A549 (cell line): ENCODE measurements around the gene MGP. TPM values are rescaled to one million over a fixed set of nuclear protein-coding genes. Genes with fewer than 3 reads are reported as not detected.

Experiments
- ATAC-seq, 2 experiments: fragments of 200-7000 bp in 1 of 2; fragments of >200 bp in 1 of 2; cut with Nextera tagmentation in 1 of 2; cut with Tn5 transposase in 1 of 2; 3 replicates each; pipeline versions ENCODE4 v1.8.0 to v1.9.1; 2018 to 2020; ENCODE audit warnings: mild to moderate bottlenecking in 1 of 2, moderate library complexity in 1 of 2
- CTCF ChIA-PET: fragments of 300-600 bp; sonication (Branson Sonifier 250); formaldehyde crosslinking; extraction: SDS; loops from one replicate; lab custom pipeline; 2021; ENCODE audit warnings: antibody characterized with exemption, inconsistent platforms; lab: Yijun Ruan, JAX
- POLR2A ChIA-PET: fragments of 350-600 bp; formaldehyde crosslinking; extraction: SDS; loops from one replicate; lab custom pipeline; 2021; ENCODE audit warnings: antibody characterized with exemption, inconsistent platforms; lab: Yijun Ruan, JAX
- DNase-seq, 2 experiments: peaks; one replicate each; pipeline versions ENCODE4 v3.0.0 to v3.0.0-alpha.2; 2011 to 2016; ENCODE audit warnings: low read depth in 1 of 2, low spot score in 1 of 2
- FAIRE-seq: peaks from 2 replicates; lab custom pipeline; 2011; peaks lifted over from hg19 to GRCh38; lab: Jason Lieb, UNC
- H3K27ac ChIP-seq, 2 experiments: fragments of >200 bp; sonication (Bioruptor Twin); formaldehyde crosslinking; 3 replicates each; pipeline ENCODE4 v1.5.1; 2016 to 2017
- H3K4me1 ChIP-seq: fragments of >200 bp; sonication (Bioruptor Twin); formaldehyde crosslinking; 3 replicates; pipeline ENCODE4 v1.6.1; 2016
- H3K4me2 ChIP-seq: fragments of >200 bp; sonication (Bioruptor Twin); formaldehyde crosslinking; 3 replicates; pipeline ENCODE4 v1.6.1; 2016
- H3K4me3 ChIP-seq: fragments of >200 bp; sonication (Bioruptor Twin); formaldehyde crosslinking; 3 replicates; pipeline ENCODE4 v1.5.1; 2016
- H3K9me3 ChIP-seq: fragments of >200 bp; sonication (Bioruptor Twin); formaldehyde crosslinking; 3 replicates; pipeline ENCODE4 v1.6.1; 2016
- ATOH8 ChIP-seq: fragments of 250-450 bp; sonication (Bioruptor Pico); IDR thresholded peaks from 2 replicates; pipeline ENCODE4 v1.5.0; 2020; ENCODE audit warnings: low read depth, mild to moderate bottlenecking, moderate library complexity
- BCL3 ChIP-seq: fragments of >200 bp; sonication (Bioruptor Twin); formaldehyde crosslinking; IDR thresholded peaks from 3 replicates; pipeline ENCODE4 v1.6.1; 2016
- CBX8 ChIP-seq: fragments of 200-600 bp; sonication (generic); IDR thresholded peaks from 2 replicates; pipeline ENCODE4 v1.6.1; 2016
- CEBPB ChIP-seq, 2 experiments: fragments of >200 bp in 1 of 2; sonication (Bioruptor Twin) in 1 of 2; formaldehyde crosslinking in 1 of 2; IDR thresholded peaks; 2 replicates each; pipeline ENCODE4 v1.6.1; 2012 to 2016
- CHD2 ChIP-seq: fragments of 150-350 bp; IDR thresholded peaks from 2 replicates; pipeline ENCODE4 v1.6.1; 2014; ENCODE audit warnings: low read length; ENCODE audit not compliant: partially characterized antibody
- CHD4 ChIP-seq: fragments of 200-600 bp; sonication (generic); IDR thresholded peaks from 2 replicates; pipeline ENCODE4 v1.6.1; 2016; ENCODE audit warnings: antibody characterized with exemption, mild to moderate bottlenecking, borderline replicate concordance
- EHF ChIP-seq: fragments of 250-450 bp; sonication (Bioruptor Pico); IDR thresholded peaks from 2 replicates; pipeline ENCODE4 v1.5.0; 2020; ENCODE audit warnings: mild to moderate bottlenecking
- EP300 ChIP-seq, 2 experiments: fragments of >200 bp; sonication (Bioruptor Twin); formaldehyde crosslinking; IDR thresholded peaks; 2 replicates in 1 of 2; 3 replicates in 1 of 2; pipeline ENCODE4 v1.6.1; 2016 to 2017
- GATA3 ChIP-seq: IDR thresholded peaks from 2 replicates; pipeline ENCODE4 v1.6.1; 2012; ENCODE audit warnings: borderline replicate concordance
- HDAC2 ChIP-seq: fragments of 200-600 bp; sonication (generic); IDR thresholded peaks from 2 replicates; pipeline ENCODE4 v1.6.1; 2016
- HES2 ChIP-seq: fragments of >200 bp; sonication (Bioruptor Twin); formaldehyde crosslinking; IDR thresholded peaks from 2 replicates; pipeline ENCODE4 v1.6.1; 2016
- HEYL ChIP-seq: fragments of 250-450 bp; sonication (Bioruptor Pico); IDR thresholded peaks from 2 replicates; pipeline ENCODE4 v1.8.0; 2021; ENCODE audit warnings: mild to moderate bottlenecking, moderate library complexity
- HOXB5 ChIP-seq: fragments of 250-450 bp; sonication (Bioruptor Pico); IDR thresholded peaks from 2 replicates; pipeline ENCODE4 v1.5.0; 2020; ENCODE audit warnings: mild to moderate bottlenecking, moderate library complexity
- JUN ChIP-seq, 2 experiments: fragments of >200 bp; sonication (Bioruptor Twin); formaldehyde crosslinking; IDR thresholded peaks; 2 replicates in 1 of 2; 3 replicates in 1 of 2; pipeline ENCODE4 v1.6.1; 2016 to 2017
- JUNB ChIP-seq: fragments of >200 bp; sonication (Bioruptor Twin); formaldehyde crosslinking; IDR thresholded peaks from 2 replicates; pipeline ENCODE4 v1.6.1; 2016
- KDM5A ChIP-seq: fragments of 200-600 bp; sonication (generic); IDR thresholded peaks from 2 replicates; pipeline ENCODE4 v1.6.1; 2016; ENCODE audit warnings: antibody characterized with exemption, mild to moderate bottlenecking
- MAX ChIP-seq: IDR thresholded peaks from 2 replicates; pipeline ENCODE4 v1.6.1; 2012
- NFE2L2 ChIP-seq: fragments of 150-350 bp; conservative IDR thresholded peaks from 2 replicates; pipeline ENCODE4 v1.6.1; 2014; ENCODE audit warnings: low read length
- NPAS2 ChIP-seq: fragments of 250-450 bp; sonication (Bioruptor Pico); IDR thresholded peaks from 2 replicates; pipeline ENCODE4 v1.8.0; 2022; ENCODE audit warnings: mild to moderate bottlenecking, moderate library complexity, borderline replicate concordance
- RAD21 ChIP-seq, 2 experiments: fragments of >200 bp in 1 of 2; sonication (Bioruptor Twin) in 1 of 2; formaldehyde crosslinking in 1 of 2; IDR thresholded peaks in 1 of 2; conservative IDR thresholded peaks in 1 of 2; 2 replicates in 1 of 2; 3 replicates in 1 of 2; pipeline ENCODE4 v1.6.1; 2012 to 2018; ENCODE audit warnings: inconsistent platforms in 1 of 2
- REST ChIP-seq: fragments of 200-600 bp; sonication (generic); IDR thresholded peaks from 2 replicates; pipeline ENCODE4 v1.6.1; 2016; ENCODE audit warnings: antibody characterized with exemption, mild to moderate bottlenecking, moderate library complexity
- RFX5 ChIP-seq: fragments of 450-650 bp; IDR thresholded peaks from 2 replicates; pipeline ENCODE4 v1.7.1; 2014; ENCODE audit warnings: antibody characterized with exemption, mild to moderate bottlenecking, moderate library complexity
- SREBF2 ChIP-seq: fragments of 450-650 bp; IDR thresholded peaks from 2 replicates; pipeline ENCODE4 v1.6.1; 2014; ENCODE audit warnings: mild to moderate bottlenecking, moderate library complexity
- TP53 ChIP-seq: fragments of 250-450 bp; sonication (Bioruptor Pico); IDR thresholded peaks from 2 replicates; pipeline ENCODE4 v1.5.0; 2021; ENCODE audit warnings: mild to moderate bottlenecking, moderate library complexity
- USF2 ChIP-seq: fragments of 450-650 bp; IDR thresholded peaks from 2 replicates; pipeline ENCODE4 v1.6.1; 2014; ENCODE audit warnings: antibody characterized with exemption
- ZFP36 ChIP-seq: fragments of 450-650 bp; IDR thresholded peaks from 2 replicates; pipeline ENCODE4 v1.6.1; 2014; ENCODE audit warnings: borderline replicate concordance; ENCODE audit not compliant: partially characterized antibody
- ZNF302 ChIP-seq: fragments of 250-450 bp; sonication (Bioruptor Pico); IDR thresholded peaks from 2 replicates; pipeline ENCODE4 v1.9.0; 2021; ENCODE audit warnings: inconsistent platforms, mild to moderate bottlenecking, moderate library complexity
- ZSCAN20 ChIP-seq: fragments of 250-450 bp; sonication (Bioruptor Pico); IDR thresholded peaks from 2 replicates; pipeline ENCODE4 v1.8.0; 2022; ENCODE audit warnings: mild to moderate bottlenecking, moderate library complexity
- WGBS: methylation state at CpG from one replicate; pipeline ENCODE4 v1.1.6; 2017; ENCODE audit errors: missing lambda C conversion rate; 5-methylcytosine and 5-hydroxymethylcytosine counted together
- polyA plus RNA-seq, 4 experiments: library from polyadenylated mRNA; depleted of rRNA in 3 of 4; stranded (reverse); fragments of >200 nt; fragmentation: RNase III in 1 of 4; extraction: RNeasy Plus Mini Kit Qiagen cat#74134 plus additional on column Dnase treatment in 1 of 4; gene quantifications; 2 replicates in 3 of 4; 3 replicates in 1 of 4; pipeline ENCODE4 v1.2.3, GENCODE V29; 2011 to 2017

Gene MGP
- polyA plus RNA-seq, 2 of the 4 experiments (the other 2 are of a cell fraction), result 0.16 to 0.30 TPM

- TF ChIP-seq CHD2 (no peak), ZNF302 (CRISPR knock-in tag) (no peak), EHF (CRISPR knock-in tag) (no peak), CBX8 (no peak), CHD4 (no peak), HOXB5 (CRISPR knock-in tag) (no peak), JUNB (no peak), HES2 (no peak), CEBPB (IDR thresholded peaks at IDR 0.05) (no peak), JUN (IDR thresholded peaks at IDR 0.05) (no peak), ATOH8 (CRISPR knock-in tag) (no peak), RAD21 (conservative IDR thresholded peaks at IDR 0.05 in 1 of 2, IDR thresholded peaks at IDR 0.05 in 1 of 2) (no peak), HEYL (no peak), RFX5 (no peak), TP53 (CRISPR knock-in tag) (no peak), SREBF2 (no peak), EP300 (IDR thresholded peaks at IDR 0.05) (no peak), BCL3 (no peak), USF2 (no peak)
- 61% methylated on average over 1 of the region's 1 CpG for WGBS
Observed at GRCh38 chr12:14871247-14871646, 14.4 kb downstream of the MGP start.

GRCh38 chr12:14868916-14869506 lies 16.6 kb downstream of the MGP start:
- CTCF ChIA-PET, result interaction anchor here (0.7 to 1.1 kb wide), 4 partner anchors 16 to 132 kb away, joined by 3 to 6 read pairs (median 3); no protein-coding TSS in a partner anchor
- no peak for FAIRE-seq
- H3K27ac ChIP-seq, result 0 out of 6 replicates have a peak overlapping the region, but pooled peaks of 1 of the 2 experiments have one; percentile 19

More at GRCh38 chr12:14871247-14871646, 14.4 kb downstream of the MGP start:
- no peaks in the 10 kb centered on the region for H3K9me3 ChIP-seq
- ChIA-PET CTCF (no interaction called here), POLR2A (no interaction called here)
- no peak overlapping the region for H3K4me2 ChIP-seq
- DNase-seq (no peak), ATAC-seq (no peak), FAIRE-seq (no peak)
- no peak overlapping the region for H3K4me3 ChIP-seq
- no peak overlapping the region for H3K27ac ChIP-seq
- peaks cover 5% of the 10 kb centered on the region; the same call in 1 of the 3 replicates for H3K4me1 ChIP-seq

More at GRCh38 chr12:14868916-14869506, 16.6 kb downstream of the MGP start:
- H3K4me2 ChIP-seq, result no peak overlapping the region
- no peaks in the 10 kb centered on the region for H3K4me1 ChIP-seq
- POLR2A ChIA-PET, result no interaction called here
- 63% methylated on average over 1 of the region's 3 CpGs for WGBS
- DNase-seq (peak in 1 of 2 experiments; percentile 16), ATAC-seq (no peak)
- TF ChIP-seq MAX (no peak), ZSCAN20 (CRISPR knock-in tag) (no peak), ZFP36 (no peak), CBX8 (no peak), JUN (IDR thresholded peaks at IDR 0.05) (no peak), REST (no peak), NFE2L2 (no peak), ZNF302 (CRISPR knock-in tag) (no peak), NPAS2 (no peak), HDAC2 (no peak), GATA3 (no peak), KDM5A (no peak)
- no peaks in the 10 kb centered on the region for H3K9me3 ChIP-seq
- H3K4me3 ChIP-seq, result no peak overlapping the region
